GM19193 (cell line): ENCODE measurements around the gene GNA12.
A peak's percentile ranks its signal among the peaks of the same experiment; 100 is the strongest.

ENCODE experiments used
- POLR2A ChIP-seq: IDR thresholded peaks from 4 replicates; pipeline ENCODE4 v1.6.1; 2011; ENCODE audit not compliant: insufficient read depth, insufficient read length; ENCODE audit errors: extremely low read depth

The GNA12 gene, protein sequence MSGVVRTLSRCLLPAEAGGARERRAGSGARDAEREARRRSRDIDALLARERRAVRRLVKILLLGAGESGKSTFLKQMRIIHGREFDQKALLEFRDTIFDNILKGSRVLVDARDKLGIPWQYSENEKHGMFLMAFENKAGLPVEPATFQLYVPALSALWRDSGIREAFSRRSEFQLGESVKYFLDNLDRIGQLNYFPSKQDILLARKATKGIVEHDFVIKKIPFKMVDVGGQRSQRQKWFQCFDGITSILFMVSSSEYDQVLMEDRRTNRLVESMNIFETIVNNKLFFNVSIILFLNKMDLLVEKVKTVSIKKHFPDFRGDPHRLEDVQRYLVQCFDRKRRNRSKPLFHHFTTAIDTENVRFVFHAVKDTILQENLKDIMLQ

DNA sequence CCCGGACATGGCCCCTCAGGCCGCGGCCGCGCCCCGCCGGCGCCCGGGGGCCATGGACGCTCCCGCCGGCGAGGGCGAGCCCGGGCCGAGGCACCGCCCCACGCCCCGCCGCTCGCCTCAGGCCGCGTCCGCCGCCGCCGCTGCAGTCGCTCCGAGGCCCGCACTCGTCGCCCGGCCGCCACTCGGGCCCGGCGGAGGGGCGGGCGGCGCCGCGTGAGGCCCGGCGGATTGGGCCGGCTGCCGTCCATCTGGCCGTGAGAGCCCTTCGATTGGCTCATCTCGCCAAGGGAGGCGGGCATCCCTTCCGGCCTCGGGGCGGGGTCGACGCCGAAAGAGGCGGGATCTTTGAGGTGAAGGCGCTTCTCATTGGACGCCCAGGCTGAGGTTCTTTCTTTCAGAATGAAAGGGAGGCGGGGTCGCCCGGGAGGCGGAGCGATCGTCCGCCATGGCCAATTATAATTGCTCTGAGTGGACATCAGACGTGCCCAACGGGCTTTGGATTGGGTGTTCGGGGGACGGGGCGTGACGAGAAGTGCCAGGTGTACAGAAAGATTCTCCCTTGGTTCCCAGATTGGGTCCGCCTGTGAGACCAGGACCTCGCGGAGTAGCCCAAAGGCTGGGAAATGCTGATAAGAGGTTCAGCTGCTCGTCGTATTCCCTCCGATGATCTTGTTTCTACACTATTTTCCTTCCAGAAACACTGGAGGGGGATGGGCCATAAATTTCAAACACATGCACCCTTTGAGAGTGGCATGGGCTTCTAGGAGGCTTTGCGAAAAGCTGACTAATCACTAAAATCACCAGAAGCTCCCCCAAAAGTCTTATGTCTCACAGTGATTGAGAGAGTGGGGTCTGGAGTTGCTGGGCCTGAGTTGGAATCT, at the start of gene GNA12:
TSS of gene GNA12 (minus strand) at position 156 of the 881 bp plus-strand sequence. CDS start at position 9, 147 bp downstream.
- TF ChIP-seq POLR2A = peak; percentile 51

DNA sequence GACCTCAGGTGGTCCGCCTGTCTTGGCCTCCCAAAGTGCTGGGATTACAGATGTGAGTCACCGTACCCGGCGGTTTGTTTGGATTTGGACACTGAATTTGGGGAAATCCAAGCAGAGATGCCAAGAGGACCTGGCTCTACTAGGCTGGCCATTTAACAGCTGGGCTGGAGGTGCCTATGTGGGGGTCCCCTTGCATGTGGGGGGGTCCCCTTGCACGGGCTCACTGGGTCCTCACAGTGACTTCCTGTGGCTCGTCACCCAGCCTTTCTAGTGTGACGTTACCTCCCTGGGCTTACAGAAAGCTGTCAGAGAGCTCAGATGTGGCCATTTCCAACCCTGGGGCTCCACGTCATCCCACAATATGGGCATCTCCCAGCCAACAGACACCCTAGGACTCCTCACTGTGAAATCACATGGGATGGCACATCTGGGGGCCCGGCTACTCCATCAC, 49.3 kb upstream of the GNA12 start:
- peak; percentile 27 for TF ChIP-seq POLR2A

DNA sequence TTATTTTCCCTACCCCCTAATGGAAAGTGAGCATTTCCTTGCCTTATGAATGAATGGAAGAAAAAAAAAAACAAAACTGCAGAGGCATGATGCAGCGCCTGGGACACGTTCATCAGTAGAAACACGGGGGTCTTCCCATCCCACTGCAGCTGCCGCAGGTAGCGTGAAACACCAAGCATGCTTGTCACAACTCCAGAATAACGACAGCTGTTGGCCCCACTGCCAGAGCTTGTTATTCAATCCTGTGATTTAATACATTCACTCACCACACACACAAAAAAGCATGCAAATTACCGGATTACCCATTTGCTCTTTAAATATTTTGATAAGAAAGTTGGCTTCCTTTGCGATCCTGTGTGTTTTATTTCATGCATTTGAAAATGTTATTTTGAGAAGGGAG, 48.4 kb upstream of the GNA12 start:
- TF ChIP-seq POLR2A = no peak

DNA sequence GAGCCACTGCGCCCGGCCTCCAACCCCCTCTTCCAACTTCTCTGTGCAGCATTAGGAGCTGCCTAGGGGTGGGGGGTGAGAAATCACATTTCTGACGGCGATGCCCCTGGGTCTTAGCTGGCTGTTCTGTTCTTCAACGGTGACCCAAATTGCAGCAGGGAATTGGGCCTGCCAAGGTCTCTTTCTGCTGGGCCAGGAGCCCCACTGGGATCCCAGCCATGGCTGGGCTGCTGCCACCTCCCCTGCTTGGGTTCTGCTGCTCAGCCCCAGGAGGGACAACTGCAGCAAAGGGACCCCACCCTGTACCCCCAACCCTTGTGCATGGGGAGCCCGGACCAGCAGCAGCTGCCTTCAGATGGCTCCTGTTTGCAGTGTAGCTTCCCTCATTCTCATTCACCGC, 43.7 kb upstream of the GNA12 start:
- TF ChIP-seq POLR2A = no peak

DNA sequence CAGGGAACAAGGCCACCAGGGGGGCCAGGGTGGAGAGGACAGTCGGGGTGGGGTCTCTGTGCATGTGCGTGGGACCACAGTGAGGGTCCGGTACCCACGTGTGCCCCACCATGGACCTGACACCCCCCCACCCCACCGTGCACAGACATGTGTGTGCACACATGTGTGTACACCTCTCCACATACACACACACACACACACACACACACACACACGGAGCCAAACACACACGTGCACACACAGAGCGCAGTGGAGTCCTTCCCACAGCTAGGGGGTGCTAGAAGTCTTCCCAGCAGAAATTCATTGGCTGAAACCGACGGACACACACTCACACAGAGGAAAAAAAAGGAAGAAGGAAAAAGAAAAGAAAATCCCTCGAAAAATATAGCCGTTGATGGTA, 42.8 kb upstream of the GNA12 start:
- TF ChIP-seq POLR2A = no peak

DNA sequence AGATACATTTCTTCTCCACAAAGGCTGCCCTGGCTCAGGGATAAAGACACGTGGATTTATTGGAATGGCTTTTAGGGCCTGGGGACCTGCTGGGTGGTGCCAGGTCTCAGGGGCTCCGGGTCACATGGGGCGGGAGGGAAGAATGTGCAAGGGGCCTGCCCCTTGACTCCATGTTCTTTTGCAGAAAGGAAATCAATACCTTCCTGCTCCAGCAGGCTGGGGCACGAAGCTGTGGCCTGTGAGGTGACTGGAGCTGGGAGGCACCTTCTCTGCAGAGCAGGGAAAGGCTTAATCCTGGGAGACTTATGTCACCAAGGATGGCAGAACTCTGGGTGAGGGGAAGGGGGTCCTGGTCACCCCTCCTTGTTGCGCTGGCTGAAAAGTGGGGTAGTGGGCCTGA, 42.3 kb upstream of the GNA12 start:
- TF ChIP-seq POLR2A = no peak

DNA sequence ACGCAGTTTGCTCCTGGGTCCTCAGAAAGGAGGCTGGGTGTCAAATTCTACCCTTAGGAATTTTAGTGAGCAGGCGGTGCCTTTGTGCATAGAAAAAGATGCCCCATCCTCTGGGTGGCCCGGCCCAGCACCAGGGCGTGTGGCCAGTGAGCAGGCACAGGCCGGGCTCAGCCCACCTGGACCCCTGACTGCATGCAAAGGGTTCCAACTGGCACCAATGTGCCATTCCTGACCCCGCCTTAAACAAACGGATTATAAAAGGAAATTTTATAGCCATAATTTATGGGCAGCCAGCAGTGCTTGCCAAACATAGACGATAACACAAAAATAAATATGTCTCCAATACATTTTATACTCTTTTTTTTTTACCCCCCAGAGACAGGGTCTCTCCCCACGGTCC, 40.1 kb upstream of the GNA12 start:
- TF ChIP-seq POLR2A = no peak

DNA sequence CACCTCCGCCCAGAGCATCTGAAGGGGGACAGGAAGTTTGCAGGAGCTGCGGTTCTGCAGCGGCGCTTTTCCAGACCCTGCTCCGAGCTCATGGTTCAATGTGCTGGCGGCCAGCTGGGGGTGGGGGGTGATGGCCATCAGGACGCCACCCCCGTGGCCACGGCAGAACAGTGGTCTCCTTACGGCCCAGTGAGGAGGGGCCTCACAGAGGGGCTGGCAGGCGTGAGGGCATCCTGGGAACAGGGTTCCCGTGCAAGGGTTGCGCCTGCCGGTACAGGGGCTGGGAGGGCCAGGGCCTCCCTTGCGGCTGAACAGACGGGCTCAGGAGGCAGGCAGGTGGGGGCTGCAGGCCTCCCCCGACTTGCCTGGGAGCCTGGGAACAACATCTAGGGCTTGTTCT, 39.0 kb upstream of the GNA12 start:
- TF ChIP-seq POLR2A = no peak

DNA sequence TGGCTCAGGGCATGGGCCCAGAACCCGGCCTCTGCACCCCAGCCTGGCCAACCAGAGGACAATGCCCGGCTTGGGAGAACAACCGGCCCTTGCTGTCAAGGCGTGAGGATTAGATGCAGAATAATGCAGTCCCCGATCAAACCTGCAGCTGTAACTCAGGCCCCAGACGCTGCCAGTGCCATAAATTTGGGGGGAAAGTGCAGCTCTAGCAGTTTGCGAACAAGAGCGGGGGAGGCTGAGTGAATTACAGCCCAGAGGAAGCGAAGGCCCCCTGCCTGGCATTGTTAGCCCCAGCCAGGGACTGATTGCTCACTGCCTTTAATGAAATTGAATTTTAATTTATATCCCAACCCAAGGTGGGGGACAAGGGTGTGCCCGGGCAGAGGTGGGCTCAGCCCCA, 38.0 kb upstream of the GNA12 start:
- no peak for TF ChIP-seq POLR2A

DNA sequence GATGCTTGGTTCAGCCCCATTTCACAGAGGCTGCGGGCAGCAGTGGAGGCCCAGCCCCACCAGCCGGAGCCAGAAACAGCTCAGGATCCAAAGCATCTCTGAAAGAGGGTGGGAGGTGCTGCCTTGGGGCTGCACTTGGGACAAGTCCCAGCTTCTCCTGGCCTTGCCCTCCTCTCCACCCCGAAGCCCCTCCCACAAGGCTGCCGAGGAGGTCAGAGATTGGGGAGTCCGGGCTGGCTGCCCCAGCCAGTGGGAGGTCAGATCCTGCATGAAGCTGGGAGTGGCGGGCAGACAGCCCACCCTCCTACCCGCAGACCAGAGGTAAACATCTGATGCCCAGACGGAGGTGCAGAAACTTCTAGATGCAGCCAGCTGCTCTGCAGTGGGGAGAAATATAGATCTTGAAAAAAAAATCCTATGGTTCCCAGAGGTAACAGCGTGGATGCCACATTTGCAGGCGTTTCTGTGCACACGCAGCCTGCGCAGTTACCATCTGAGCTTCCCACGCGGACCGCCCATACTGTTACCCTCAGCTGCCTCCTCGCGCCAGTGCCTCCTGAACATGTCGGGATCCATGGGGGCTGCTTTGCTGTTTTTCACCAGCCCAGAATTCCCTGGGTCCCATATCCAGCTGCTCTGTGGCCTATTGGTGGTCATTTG, 36.9 kb upstream of the GNA12 start:
- no peak for TF ChIP-seq POLR2A

DNA sequence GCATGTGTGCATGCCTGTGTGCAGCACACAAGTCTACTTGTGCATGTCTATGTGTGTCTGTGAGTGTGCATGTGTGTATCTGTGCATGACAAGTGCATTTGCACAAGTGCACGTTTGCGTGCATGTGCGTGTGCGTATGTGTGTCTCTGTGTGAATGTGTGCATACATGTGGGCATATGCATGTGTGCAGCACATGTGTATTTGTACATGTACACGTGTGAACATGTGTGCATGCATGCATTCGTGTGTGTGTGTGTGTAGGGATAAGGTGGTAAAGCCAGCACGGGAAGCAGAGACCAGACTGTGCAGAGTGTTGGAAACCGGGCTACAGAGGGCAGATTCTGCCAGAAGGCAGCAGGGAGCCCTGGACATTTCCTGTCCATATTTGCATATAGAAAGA, 35.9 kb upstream of the GNA12 start:
- no peak for TF ChIP-seq POLR2A

DNA sequence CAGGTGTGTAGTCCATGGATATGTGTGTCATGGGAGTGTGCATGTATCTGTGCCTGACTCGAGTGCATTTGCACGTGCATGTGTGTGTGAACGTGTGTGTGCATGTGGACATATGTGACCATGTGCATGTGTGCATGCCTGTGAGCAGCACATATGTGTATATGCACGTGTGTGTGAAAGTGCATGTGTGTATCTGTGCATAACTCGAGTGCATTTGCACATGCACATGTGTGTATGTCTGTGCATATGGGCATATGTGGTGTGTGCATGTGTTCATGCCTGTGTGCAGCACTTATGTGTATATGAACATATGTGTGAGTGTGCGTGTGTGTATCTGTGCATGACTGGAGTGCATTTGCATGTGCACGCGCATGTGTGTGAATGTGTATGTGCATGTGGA, 35.2 kb upstream of the GNA12 start:
- TF ChIP-seq POLR2A = no peak

DNA sequence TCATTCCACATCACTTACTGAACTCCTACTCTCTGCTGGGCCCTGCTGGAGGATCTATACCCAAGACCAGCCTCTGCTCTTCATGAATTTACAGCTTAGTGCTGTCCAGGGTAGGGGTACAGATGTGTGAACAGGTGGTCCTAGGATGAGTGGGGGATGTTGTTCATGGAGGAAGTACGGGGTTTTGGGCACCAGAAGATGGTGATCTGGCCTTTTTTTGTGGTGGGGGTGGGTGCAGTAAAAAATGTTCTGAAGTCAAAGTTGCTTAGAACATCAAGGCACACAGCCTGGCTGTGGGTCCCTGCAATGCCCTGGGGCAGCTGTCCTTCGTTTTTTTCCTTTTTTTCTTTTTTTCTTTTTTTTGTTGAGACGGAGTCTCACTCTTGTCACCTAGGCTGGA, 34.2 kb upstream of the GNA12 start:
- no peak for TF ChIP-seq POLR2A

DNA sequence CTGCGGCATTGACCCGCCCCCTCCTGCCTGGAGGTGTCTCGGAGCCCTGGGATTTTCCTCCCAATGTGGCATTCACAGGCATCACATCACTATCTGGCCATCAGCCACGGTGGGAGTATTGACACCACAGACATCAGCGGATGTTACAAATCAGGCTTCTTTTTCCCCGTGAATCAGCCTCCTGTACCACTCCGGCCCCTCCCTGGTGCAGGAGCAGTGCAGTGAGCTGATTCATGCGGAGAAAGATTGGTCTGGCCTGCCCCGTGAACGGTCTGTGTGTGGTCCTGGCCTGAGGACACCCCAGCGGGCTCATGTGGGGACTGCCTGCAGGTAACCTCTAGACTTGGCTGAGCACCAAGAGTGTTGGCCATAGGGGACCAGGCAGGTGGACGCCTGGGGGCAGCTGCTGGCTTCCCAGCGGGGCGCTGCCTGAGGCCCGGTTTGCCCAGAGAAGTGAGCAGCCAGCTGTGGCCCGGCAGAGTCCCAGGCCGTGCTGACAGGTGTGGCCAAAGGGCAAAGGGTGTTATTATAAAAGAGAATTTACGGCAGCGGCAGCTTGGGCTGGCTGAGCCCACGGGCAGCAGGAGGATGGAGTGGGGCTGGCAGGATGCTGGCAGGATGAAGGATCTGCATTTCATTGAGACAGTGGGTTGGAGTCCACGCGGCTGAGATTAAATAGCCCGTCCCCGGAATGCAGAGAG, 32.1 kb upstream of the GNA12 start:
- no peak for TF ChIP-seq POLR2A

DNA sequence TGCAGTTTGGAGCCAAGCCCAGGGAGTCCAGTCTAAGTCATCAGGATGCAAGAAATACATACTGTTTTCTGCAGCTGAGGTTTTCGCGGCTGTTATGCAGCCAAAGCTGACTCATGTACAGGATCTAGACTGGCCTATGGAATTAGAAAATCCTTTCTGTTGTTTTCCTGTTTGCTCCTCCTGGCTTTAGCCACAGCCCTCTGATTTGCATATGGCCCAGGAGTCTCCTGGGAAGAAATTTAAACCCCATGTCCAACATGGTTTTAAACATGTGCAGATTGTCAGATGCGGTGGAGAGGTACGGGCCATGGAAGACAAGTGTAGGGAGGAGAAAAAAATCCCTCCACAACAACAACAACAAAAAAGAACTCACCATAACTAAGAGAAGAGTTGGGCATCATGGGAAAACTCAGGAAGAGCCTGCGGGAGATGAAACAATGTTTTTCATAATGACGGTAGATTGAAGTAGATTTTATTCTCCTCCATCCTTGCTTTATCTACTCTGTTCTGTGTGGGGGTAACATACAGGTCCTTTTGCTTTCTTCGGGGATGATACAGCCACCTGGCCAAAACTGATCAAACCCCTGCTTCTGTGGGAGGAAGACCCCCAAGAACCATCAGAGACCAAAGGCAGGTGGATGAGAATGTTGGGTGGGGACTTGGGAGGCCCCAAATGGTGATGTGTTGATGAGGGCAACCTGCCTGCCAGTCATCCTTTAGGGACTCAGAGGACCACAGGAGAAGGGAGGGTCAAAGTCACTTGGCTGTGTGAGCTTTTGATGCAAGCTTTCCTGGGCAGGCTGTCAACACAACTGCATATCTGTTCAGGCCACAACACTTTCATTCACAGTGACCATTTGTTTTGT, 29.8 kb upstream of the GNA12 start:
- peak; percentile 52 for TF ChIP-seq POLR2A

DNA sequence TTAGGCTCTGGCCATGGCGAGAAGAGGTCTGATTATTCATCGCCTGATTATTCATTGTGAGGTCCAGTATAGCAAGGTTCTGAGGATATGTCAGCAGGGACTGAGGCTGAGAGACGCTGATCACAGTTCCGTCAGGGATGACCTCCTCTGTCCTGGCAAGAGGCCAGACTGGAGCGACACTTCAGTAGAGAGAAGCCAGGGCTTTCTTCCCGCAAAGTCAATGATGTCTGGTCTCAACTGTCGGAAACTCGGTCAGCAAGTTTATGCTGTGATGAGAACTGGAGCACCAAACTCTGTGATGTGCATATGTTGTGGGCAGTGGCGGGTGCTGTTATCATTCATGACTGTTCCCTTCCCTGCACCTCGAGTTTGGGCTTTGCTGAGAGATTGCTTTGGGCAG, 29.0 kb upstream of the GNA12 start:
- no peak for TF ChIP-seq POLR2A
